COLO668 (cell line): ENCODE results near the gene FABP3.

Experiments
- DNase-seq: peaks from one replicate; lab custom pipeline; 2025; ENCODE audit not compliant: unreplicated experiment; lab: John Stamatoyannopoulos, UW

Gene FABP3

GRCh38 chr1:31318146-31318545 lies 54.7 kb downstream of the FABP3 start:
- DNase-seq: peak; percentile 14

DNA sequence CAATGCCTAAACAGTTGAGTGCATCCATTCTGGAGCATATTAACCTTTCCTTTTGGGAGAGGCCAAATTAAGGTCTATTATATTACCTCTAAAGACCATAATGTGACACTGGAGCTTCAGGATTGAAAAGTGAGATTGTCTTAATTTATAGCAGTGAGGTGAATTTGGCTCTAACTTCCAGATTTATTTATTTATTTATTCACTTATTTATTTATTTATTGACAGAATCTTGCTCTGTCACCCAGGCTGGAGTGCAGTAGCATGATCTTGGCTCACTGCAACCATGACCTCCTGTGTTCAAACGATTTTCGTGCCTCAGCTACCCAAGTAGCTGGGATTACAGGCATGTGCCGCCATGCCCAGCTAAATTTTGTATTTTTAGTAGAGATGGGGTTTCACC lies 57.0 kb downstream of the FABP3 start:
- no peak for DNase-seq
